Lung (tissue), 12 donors: ENCODE results near the gene CYB5A. TPM values are rescaled to one million over a fixed set of nuclear protein-coding genes. Genes with fewer than 3 reads are reported as not detected.
A peak's percentile ranks its signal among the peaks of the same experiment; 100 is the strongest.

Source experiments
- ATAC-seq: fragments of 200-7000 bp; cut with Tn5 transposase; one replicate; pipeline ENCODE4 v1.9.1; 2020; ENCODE audit warnings: moderate number of reproducible peaks; ENCODE audit not compliant: insufficient read depth, low FRiP score
- DNase-seq, 3 donors: peaks; one replicate each; pipeline ENCODE4 v3.0.0-alpha.2; 2013 to 2017
- H3K27ac ChIP-seq, 2 donors: one replicate each; pipeline ENCODE4 v1.5.1; 2013; ENCODE audit warnings: mild to moderate bottlenecking in 2 of 2, moderate library complexity in 2 of 2, control low read depth in 1 of 2, inconsistent platforms in 1 of 2, low read depth in 1 of 2, low read length in 1 of 2
- H3K27me3 ChIP-seq, 3 donors: one replicate each; pipeline ENCODE4 v1.5.1; 2013; ENCODE audit warnings: low read length in 2 of 3; ENCODE audit not compliant: control insufficient read depth in 3 of 3, insufficient read depth in 3 of 3
- H3K36me3 ChIP-seq, 4 donors: one replicate each; pipeline ENCODE4 v1.5.1; 2013; ENCODE audit warnings: low read length in 4 of 4, mild to moderate bottlenecking in 1 of 4, moderate library complexity in 1 of 4; ENCODE audit not compliant: control insufficient read depth in 4 of 4, insufficient read depth in 4 of 4
- H3K4me1 ChIP-seq, 5 donors: one replicate each; pipeline ENCODE4 v1.5.1; 2013; ENCODE audit warnings: low read length in 5 of 5, mild to moderate bottlenecking in 2 of 5, moderate library complexity in 1 of 5; ENCODE audit not compliant: control insufficient read depth in 5 of 5, insufficient read depth in 5 of 5
- H3K4me3 ChIP-seq: one replicate; pipeline ENCODE4 v1.5.1; 2013; ENCODE audit warnings: mild to moderate bottlenecking, control low read depth, moderate library complexity
- H3K9ac ChIP-seq, 2 donors: one replicate each; pipeline ENCODE4 v1.5.1; 2013; ENCODE audit warnings: low read length in 2 of 2, control low read depth in 1 of 2; ENCODE audit not compliant: insufficient read depth in 1 of 2
- H3K9me3 ChIP-seq, 4 donors: one replicate each; pipeline ENCODE4 v1.5.1; 2013; ENCODE audit warnings: low read length in 3 of 4, mild to moderate bottlenecking in 1 of 4, moderate library complexity in 1 of 4; ENCODE audit not compliant: control insufficient read depth in 4 of 4, insufficient read depth in 3 of 4
- WGBS, 2 donors: extraction: QIAGEN DNeasy Blood & Tissue Kit; methylation state at CpG; one replicate each; pipeline ENCODE4 v1.1.7; 2013; 5-methylcytosine and 5-hydroxymethylcytosine counted together
- polyA plus RNA-seq, 2 donors: library from polyadenylated mRNA; stranded (reverse); fragments of 200-250 nt; gene quantifications; one replicate each; pipeline ENCODE4 v1.2.1, GENCODE V29; 2013
- total RNA-seq, 2 donors: library from RNA; depleted of rRNA in 1 of 2; stranded (reverse); fragments of >200 nt in 1 of 2; gene quantifications; one replicate each; pipeline ENCODE4 v1.2.1, GENCODE V29; 2014 to 2021
- TF ChIP-seq, protein P1 (sequence below): IDR thresholded peaks from 2 replicates; pipeline ENCODE4 v1.5.1; 2012; ENCODE audit warnings: mild to moderate bottlenecking; ENCODE audit errors: control extremely low read depth, extremely low read depth
- donor health status: control.
- donor health status: control.
- donor health status: Bipolar disorder and iron deficiency.
- donor health status: healthy.
- donor health status: DM: yes; HTN: yes; CAD: no.

The CYB5A gene
- total and polyA plus RNA-seq, 4 donors: 408 to 853 (median 522) TPM

- Histone ChIP-seq H3K9ac (no peak overlapping the region), H3K4me1 (peaks cover 1 to 36% (median 23%) of the 10 kb centered on the region in 5 donors), H3K9me3 (no peaks in the 10 kb centered on the region), H3K27me3 (no peaks in the 10 kb centered on the region), H3K27ac (peak overlapping the region in 1 of 2 donors; percentile 63), H3K4me3 (no peak overlapping the region), H3K36me3 (peaks cover 0 to 10% (median 7%) of the 10 kb centered on the region in 4 donors)
- TF ChIP-seq, protein P1, sequence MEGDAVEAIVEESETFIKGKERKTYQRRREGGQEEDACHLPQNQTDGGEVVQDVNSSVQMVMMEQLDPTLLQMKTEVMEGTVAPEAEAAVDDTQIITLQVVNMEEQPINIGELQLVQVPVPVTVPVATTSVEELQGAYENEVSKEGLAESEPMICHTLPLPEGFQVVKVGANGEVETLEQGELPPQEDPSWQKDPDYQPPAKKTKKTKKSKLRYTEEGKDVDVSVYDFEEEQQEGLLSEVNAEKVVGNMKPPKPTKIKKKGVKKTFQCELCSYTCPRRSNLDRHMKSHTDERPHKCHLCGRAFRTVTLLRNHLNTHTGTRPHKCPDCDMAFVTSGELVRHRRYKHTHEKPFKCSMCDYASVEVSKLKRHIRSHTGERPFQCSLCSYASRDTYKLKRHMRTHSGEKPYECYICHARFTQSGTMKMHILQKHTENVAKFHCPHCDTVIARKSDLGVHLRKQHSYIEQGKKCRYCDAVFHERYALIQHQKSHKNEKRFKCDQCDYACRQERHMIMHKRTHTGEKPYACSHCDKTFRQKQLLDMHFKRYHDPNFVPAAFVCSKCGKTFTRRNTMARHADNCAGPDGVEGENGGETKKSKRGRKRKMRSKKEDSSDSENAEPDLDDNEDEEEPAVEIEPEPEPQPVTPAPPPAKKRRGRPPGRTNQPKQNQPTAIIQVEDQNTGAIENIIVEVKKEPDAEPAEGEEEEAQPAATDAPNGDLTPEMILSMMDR: no peak
- DNase-seq (peak in 2 of 3 donors; percentile 76 to 77), ATAC-seq (no peak)
- WGBS, 2 donors: 41 to 45% methylated on average over 4 of the region's 4 CpGs
Observed at GRCh38 chr18:74251297-74252038, 40.3 kb downstream of the CYB5A start.

- Histone ChIP-seq H3K9ac (no peak overlapping the region), H3K9me3 (no peaks in the 10 kb centered on the region), H3K4me1 (peaks cover 0 to 23% (median 15%) of the 10 kb centered on the region in 5 donors), H3K36me3 (peaks cover 0 to 10% (median 7%) of the 10 kb centered on the region in 4 donors), H3K27me3 (no peaks in the 10 kb centered on the region), H3K27ac (peak overlapping the region in 1 of 2 donors; percentile 52), H3K4me3 (no peak overlapping the region)
- TF ChIP-seq, protein P1: no peak
- DNase-seq (no peak), ATAC-seq (no peak)
- 93 to 94% methylated on average over 12 of the region's 12 CpGs for WGBS, 2 donors
Observed at GRCh38 chr18:74250131-74250530, 41.6 kb downstream of the CYB5A start.

GRCh38 chr18:74249181-74249968 is 42.4 kb downstream of the CYB5A start:
- DNase-seq (no peak), ATAC-seq (peak; percentile 66)
- Histone ChIP-seq H3K9me3 (no peaks in the 10 kb centered on the region), H3K27me3 (no peaks in the 10 kb centered on the region), H3K36me3 (peaks cover 0 to 10% (median 7%) of the 10 kb centered on the region in 4 donors), H3K27ac (peak overlapping the region in 1 of 2 donors; percentile 76), H3K4me1 (peaks cover 0 to 19% (median 13%) of the 10 kb centered on the region in 5 donors), H3K9ac (no peak overlapping the region), H3K4me3 (no peak overlapping the region)
- 63% methylated on average over 11 of the region's 11 CpGs for WGBS, 2 donors
- TF ChIP-seq, protein P1: no peak
